Measurements from ENCODE around the gene OCA2.

- TF ChIP-seq CTCF (conservative IDR thresholded peaks at IDR 0.05; ENCODE audit: low read depth, low read length) (no peak), CHD1 (IDR thresholded peaks at IDR 0.05; ENCODE audit: low read depth, low read length) (no peak), CEBPB (IDR thresholded peaks at IDR 0.05; ENCODE audit: low read depth, low read length) (no peak), POLR2A (IDR thresholded peaks at IDR 0.05; ENCODE audit: low read depth, low read length) (no peak), RAD21 (IDR thresholded peaks at IDR 0.05; ENCODE audit: low read length) (no peak), MAZ (IDR thresholded peaks at IDR 0.05; ENCODE audit: borderline replicate concordance, low read depth, low read length) (no peak), FOS (IDR thresholded peaks at IDR 0.05; ENCODE audit: low read depth, low read length) (no peak), MAFK (IDR thresholded peaks at IDR 0.05; ENCODE audit: low read depth, low read length) (no peak), MXI1 (IDR thresholded peaks at IDR 0.05; ENCODE audit: borderline replicate concordance, low read depth, low read length) (no peak), RCOR1 (IDR thresholded peaks at IDR 0.05; ENCODE audit: insufficient replicate concordance, low read length) (no peak), SMC3 (IDR thresholded peaks at IDR 0.05; ENCODE audit: low read depth, low read length) (no peak), USF2 (IDR thresholded peaks at IDR 0.05; ENCODE audit: low read depth, low read length) (no peak)
These were observed 92.8 kb downstream of the OCA2 start for GRCh38 chr15:28006116-28006905.

Measured in IMR-90 (cell line).